Endothelial cell of umbilical vein (primary cell): ENCODE measurements around the gene MT2A.
A peak's percentile ranks its signal among the peaks of the same experiment; 100 is the strongest.

Source experiments
- MYC ChIP-seq: IDR thresholded peaks from one replicate; pipeline ENCODE4 v1.6.1; 2011; ENCODE audit warnings: mild to moderate bottlenecking, low read depth, low read length
- POLR2AphosphoS5 ChIP-seq: IDR thresholded peaks from 2 replicates; pipeline ENCODE4 v1.6.1; 2012; ENCODE audit warnings: low read depth, mild to moderate bottlenecking, control low read depth, low read length, moderate library complexity; ENCODE audit not compliant: insufficient read depth
- TF ChIP-seq, protein P1 (sequence below), 2 donors: IDR thresholded peaks; 1 replicate in 1 of 2; 2 replicates in 1 of 2; pipeline ENCODE4 v1.5.1; 2011; ENCODE audit warnings: low read length in 2 of 2, mild to moderate bottlenecking in 2 of 2, moderate library complexity in 2 of 2, control low read depth in 1 of 2, inconsistent platforms in 1 of 2, low read depth in 1 of 2; ENCODE audit not compliant: insufficient read depth in 1 of 2; ENCODE audit errors: extremely low read depth in 1 of 2

- TF ChIP-seq POLR2AphosphoS5 = peak; percentile 97
- TF ChIP-seq MYC = no peak
- TF ChIP-seq, protein P1, sequence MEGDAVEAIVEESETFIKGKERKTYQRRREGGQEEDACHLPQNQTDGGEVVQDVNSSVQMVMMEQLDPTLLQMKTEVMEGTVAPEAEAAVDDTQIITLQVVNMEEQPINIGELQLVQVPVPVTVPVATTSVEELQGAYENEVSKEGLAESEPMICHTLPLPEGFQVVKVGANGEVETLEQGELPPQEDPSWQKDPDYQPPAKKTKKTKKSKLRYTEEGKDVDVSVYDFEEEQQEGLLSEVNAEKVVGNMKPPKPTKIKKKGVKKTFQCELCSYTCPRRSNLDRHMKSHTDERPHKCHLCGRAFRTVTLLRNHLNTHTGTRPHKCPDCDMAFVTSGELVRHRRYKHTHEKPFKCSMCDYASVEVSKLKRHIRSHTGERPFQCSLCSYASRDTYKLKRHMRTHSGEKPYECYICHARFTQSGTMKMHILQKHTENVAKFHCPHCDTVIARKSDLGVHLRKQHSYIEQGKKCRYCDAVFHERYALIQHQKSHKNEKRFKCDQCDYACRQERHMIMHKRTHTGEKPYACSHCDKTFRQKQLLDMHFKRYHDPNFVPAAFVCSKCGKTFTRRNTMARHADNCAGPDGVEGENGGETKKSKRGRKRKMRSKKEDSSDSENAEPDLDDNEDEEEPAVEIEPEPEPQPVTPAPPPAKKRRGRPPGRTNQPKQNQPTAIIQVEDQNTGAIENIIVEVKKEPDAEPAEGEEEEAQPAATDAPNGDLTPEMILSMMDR (IDR thresholded peaks at IDR 0.05; ENCODE audit: extremely low read depth in 1 of 2, insufficient read depth in 1 of 2, low read depth in 1 of 2, low read length in 2 of 2) = no peak
Measured at GRCh38 chr16:56610017-56610608, 1.7 kb downstream of the MT2A start.
